Hippocampal formation (tissue), 2 donors: ENCODE measurements around the gene KRTAP5-6.
"Not testable (repeated sequence)": the region's sequence is repeated elsewhere in the genome, so short reads cannot be mapped to it uniquely, and the experiment has no call there.

ENCODE experiments used
- DNase-seq, 2 donors: peaks; one replicate each; lab custom pipeline; 2025; lab: John Stamatoyannopoulos, UW

KRTAP5-6 gene

GRCh38 chr11:1683904-1684572, 13.0 kb upstream of the KRTAP5-6 start:
- not testable (repeated sequence) for DNase-seq

DNA sequence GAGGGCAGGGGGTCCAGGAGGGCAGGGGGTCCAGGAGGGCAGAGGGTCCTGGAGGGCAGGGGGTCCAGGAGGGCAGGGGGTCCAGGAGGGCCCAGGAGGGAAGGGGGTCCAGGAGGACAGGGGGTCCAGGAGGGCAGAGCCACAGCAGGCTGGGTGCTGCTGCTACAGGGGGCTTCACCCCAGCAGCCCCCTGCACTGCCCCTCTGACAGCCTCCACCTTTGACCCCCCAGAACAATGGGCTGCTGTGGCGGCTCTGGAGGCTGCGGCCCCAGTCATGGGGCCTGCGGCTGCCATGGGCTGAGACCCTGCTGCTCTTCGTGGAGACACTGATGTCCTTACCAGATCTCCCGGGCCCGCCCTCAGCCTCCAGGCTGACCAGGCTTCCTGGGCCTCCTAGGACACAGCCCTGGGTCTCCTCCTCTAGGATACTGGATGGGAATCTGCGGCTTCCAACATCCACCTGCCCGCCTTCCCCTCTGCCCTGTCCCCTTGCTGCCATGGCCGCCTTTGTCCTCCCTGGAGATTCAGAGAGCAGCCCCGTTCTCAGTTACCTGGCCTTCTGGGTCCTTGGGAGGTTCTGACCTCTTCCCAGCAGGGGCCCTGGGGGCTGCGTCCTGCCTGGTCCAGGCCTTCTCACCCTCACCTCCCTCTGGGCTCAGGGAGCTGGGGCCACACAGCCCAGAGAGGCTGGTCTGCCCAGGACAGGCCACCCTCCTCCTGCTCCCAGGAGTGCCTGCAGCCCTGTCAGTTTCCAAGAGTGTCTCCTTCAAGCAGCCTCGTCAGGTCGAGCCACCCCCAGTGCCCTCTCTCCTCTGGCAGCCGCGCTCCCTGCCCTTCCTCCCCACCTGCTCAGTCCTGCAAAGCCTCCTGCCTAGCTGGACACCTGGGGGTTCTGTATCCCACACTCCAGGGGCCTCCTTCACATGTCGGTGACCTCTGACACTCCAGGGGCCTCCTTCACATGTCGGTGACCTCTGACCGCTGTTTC, 11.8 kb upstream of the KRTAP5-6 start:
- DNase-seq = not testable (repeated sequence)

DNA sequence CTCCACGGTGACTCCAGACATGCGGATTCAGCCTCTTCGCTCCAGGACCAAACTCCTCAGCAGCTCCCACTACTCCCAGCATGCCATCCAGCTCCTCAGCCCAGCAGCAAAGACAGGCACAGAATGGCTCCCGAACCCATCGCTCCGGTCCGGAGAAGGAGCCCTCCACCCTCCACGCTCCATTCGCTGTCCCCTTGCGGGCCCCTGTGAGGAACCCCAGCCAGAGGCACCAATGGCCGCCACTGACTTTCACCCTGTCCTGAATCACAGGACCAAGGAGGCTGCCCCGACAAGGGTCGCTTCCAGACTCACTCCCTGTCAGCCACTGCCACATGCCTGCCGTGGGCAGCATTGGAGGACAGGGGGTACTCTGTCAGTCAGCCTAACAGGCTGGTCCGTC, 10.8 kb upstream of the KRTAP5-6 start:
- DNase-seq = not testable (repeated sequence)

DNA sequence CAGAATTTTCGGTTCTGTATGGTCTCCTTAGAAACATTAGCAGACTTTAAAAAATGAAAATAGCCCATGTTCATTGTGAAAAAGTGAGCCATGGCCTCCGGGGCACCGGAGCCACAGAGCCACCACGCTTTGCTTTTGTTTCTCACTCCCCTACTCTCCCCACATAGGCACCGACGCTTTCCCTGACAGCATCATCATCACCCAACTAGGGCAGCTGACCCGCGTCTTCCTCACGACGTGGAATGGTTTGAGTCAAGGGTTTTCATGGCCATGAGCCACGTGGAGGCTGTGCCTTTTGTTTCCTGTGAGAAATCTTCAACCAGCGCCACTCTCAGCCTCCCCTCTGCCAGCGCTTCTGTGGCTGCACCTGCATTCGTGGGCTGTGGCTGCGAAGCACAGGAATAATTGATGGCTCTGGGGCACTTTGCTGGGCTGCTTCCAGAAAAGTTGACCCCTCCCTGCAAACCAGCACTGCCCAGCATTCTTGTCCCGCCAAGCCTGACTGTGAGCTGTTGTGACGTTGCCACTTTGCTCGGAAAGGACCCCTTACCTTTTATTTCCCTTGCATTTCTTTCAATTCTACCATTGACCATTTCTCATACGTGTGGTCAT, 8.6 kb upstream of the KRTAP5-6 start:
- DNase-seq = not testable (repeated sequence)

DNA sequence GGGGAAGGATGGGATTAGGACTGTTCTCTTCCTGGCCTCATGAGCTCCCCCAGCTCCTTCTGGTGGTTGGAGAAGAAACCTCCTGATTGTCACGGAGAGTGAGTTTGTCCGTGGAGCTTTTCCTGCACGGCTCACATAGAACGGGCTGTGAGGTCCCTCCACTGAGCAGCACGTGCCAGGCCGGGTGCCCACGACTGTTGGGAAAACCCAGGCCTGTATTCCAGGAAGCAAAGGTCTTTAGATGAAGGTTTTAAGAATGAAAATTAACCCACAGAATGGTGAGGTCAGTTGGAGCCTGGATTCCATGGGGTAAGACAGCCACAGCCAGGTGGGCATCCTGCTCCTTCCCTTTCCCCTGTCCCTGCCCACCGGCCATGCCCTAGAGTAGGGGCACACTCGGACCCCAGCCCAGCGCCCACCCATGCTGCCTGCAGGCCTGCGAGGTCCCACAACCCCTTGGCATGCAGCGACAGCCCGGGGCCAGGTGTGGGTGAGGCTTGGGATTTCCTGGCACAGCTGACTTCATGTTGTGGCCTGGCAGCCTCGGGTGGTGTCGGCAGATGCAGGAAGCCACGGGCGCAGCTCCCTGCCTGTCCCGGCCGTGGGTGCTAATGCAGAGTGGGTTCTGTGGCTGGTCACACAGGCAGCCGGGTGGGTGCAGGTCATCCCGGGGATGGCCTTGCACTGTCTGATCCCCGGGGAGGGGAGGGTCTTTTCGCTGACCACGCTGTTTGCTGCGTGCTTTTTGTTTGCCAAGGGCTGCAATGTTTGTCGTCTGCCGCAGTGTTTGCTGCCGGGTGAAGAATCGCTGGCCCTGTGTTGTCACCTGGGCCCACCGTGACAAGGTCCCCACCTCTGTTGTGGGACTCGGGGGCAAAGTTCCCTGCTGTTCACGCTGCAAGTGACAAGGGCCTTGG, 7.5 kb upstream of the KRTAP5-6 start:
- DNase-seq = not testable (repeated sequence)

DNA sequence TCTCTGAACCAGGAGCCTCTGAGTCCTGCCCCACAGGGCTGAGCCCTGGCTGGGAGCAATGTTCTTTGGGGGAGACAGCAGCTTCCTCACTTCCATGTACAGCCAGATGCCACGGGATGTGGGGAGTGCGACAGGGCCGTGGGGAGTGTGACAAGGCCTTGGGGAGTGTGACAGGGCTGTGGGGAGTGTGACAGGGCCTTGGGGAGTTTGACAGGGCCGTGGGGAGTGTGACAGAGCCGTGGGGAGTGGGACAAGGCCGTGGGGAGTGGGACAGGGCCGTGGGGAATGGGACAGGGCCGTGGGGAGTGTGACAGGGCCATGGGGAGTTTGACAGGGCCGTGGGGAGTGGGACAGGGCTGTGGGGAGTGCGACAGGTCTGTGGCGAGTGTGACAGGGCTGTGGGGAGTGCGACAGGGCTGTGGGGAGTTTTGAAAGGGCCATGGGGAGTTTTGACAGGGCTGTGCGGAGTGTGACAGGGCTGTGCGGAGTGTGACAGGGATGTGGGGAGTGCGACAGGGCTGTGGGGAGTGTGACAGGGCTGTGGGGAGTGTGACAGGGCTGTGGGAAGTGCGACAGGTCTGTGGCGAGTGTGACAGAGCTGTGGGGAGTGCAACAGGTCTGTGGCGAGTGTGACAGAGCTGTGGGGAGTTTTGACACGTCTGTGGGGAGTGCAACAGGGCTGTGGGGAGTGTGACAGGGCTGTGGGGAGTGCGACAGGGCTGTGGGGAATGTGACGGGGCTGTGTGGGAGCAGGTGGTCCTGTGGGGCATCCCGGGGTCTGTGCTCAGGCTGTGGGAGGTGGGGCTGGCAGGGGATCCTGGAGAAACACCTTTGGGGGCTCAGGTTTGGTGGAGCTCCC, 6.6 kb upstream of the KRTAP5-6 start:
- DNase-seq = no peak

DNA sequence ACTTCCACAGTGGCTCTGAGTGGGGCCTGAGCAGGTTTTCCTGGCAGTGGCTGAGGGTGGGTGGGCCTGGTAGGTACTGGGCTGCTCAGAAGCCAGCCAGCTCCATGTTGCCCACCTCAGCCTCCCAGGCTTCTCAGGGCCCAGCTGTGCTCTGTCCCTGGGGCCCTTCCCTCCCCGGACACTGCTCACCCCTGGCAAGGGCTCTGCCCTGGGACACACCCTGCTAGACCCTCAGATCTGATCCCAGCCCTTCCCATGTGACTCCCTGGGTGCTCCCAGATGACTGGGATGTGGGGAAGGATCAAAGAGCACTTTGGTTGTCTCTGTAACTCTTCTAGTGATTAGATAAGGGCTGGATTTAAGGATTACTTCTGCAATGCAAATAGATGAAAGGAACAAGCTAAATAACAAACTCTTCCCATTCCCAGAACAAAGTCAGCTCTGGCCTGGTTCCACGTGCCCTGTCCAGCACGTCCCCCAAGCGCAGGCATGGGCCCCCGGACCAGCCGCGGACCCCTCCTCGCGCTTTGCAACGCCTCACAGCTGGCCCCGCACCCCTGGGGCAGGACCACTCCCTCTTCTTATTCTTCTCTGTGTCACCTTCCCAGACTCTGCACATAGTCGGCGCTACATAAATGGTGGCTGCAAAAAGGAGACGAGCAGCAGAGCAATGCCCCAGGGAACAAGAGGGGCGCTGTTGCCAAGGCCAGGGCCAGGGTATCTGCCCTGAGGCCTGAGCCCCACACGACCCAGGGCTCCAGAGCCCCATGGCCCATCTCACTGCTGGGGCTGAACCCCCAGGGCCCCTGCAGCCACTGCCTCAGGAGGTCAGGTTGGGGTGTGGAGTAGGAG, 5.7 kb upstream of the KRTAP5-6 start:
- DNase-seq = no peak

GRCh38 chr11:1691878-1692707, 4.9 kb upstream of the KRTAP5-6 start:
- DNase-seq = no peak

DNA sequence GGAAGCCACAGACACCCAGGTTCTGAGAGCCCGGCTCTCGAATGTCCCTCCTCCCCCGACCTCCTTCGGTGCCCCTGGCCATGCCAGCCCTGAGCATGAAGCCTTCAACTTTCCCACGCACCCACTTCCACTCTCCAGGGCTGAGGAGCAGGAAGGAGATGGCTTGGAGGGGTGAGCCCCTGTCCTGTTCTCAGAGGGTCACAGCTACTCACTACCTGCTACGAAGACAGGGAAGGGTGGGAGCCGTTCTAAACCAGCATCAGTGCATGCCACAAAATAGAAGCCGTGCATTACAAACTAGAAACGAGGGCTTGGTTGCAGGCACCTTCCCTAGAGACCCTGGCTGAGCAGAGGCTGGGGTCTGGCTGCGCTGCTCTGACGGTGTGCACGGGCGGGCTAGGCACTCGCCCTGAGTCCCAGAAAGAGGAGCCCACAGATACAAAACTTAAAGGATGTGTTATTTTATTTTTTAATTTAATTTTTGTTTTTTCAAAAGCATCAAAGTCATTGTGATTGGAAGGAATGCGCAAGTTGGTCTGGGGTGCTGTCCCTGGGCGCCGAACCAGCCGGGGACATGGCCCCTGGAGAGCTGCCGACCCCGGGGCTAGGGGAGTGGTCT, 4.2 kb upstream of the KRTAP5-6 start:
- no peak for DNase-seq

DNA sequence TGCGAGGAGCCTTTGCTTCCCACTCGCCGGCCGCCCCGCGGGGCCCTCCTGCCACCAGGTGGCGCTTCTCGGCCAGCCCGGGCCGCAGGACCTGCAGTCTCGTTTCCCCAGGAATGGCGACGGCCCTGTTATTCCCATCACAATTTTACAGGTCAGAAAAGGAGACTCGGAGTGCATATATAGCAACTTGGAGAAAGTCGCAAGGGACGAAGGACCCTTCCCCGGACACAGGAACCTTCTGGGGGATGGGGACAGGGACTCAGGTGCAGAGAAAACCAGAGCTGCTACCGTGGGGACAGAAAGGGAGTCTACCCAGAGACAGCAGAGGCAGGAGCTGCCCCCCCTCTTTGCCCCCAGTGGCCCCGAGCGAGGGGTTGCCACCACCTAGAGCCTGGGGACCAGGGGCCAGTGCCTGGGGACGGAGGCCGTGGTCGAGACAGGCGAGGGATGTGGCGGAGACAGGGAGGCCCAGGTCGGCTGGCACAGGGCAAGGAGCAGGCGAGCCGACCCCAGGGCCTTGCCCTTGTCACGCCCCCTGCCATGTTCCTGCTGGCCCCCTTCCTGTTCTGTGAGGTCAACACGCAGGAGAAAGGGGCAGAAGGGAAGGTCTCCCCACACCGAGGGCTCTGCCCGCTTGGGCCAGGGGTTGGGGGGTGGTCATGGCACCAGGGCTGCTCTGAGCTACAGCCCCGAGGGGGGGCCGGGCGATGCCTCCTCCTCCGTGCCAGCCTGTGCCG, 3.5 kb upstream of the KRTAP5-6 start:
- DNase-seq = peak; percentile 44 to 70

DNA sequence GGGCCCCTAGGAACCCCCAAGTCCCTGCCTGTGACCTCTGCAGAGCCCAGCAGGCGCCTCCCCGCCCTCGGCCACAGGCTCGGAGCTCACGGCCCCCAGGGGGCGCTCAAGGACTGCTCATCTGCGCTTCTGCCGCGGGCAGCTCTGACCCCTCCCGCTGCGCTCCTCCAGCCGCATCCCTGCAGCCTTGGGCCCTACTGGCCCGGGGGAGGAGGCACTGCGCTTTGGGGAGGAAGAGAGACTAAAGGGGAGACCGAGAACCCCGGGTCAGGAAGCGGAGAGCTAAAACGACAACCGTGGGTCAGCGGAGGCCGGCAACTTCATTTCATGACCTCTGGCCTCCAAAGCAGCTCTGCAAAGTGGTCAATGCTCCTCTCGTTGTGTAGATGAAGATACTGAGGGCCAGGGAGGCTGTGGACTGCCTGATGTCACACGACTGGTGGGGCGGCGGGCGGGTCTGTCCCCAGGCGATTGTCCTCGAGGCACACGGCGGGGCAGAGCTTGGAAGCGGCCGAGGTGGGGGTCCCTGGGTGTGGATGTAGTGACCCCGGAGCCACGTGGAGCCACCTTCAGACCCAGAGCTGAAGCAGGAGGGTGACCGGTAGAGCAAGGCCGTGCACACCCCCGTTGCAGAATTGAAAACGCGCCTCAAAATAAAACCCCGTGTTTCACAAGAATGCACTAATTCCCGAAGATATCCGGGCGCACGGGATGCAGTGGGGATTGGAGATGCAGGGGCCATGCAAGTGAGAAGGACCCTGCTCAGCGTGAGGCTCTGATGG, 2.7 kb upstream of the KRTAP5-6 start:
- peak; percentile 80 to 81 for DNase-seq

GRCh38 chr11:1694846-1695547, 2.0 kb upstream of the KRTAP5-6 start:
- DNase-seq = no peak

GRCh38 chr11:1695548-1696108, 1.4 kb upstream of the KRTAP5-6 start:
- DNase-seq = no peak

GRCh38 chr11:1699771-1700170, 2.8 kb downstream of the KRTAP5-6 start:
- DNase-seq = no peak

- no peak for DNase-seq
Measured at GRCh38 chr11:1701091-1701807, 4.3 kb downstream of the KRTAP5-6 start.
